PC-9 (cell line): ENCODE results near the gene ZNF337.

Experiments
- EZH2 ChIP-seq: fragments of 200-600 bp; sonication (generic); IDR thresholded peaks from 2 replicates; pipeline ENCODE4 v1.8.0; 2017; ENCODE audit warnings: antibody characterized with exemption, low read depth
- TF ChIP-seq, protein P1 (sequence below): fragments of 200-600 bp; sonication (generic); conservative IDR thresholded peaks from 2 replicates; pipeline ENCODE4 v1.6.1; 2017; ENCODE audit warnings: mixed run types, antibody characterized with exemption, mild to moderate bottlenecking, moderate library complexity

DNA sequence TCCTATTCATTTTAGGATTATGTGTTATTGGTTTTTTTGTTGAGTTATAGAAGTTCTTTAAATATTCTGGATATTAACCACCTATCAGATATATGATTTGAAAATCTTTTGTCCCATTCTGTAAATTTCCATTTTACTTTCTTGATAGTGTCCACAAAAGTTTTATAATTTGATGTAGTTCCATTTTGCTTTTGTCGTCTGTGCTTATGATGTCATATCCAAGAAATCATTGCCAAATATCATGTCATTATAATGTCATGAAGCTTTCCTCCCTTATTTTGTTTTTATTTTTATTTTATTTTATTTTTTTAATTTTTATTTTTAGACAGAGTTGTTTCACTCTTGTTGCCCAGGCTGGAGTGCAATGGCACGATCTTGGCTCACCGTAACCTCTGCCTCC lies 51.8 kb downstream of the ZNF337 start:
- TF ChIP-seq, protein P1, sequence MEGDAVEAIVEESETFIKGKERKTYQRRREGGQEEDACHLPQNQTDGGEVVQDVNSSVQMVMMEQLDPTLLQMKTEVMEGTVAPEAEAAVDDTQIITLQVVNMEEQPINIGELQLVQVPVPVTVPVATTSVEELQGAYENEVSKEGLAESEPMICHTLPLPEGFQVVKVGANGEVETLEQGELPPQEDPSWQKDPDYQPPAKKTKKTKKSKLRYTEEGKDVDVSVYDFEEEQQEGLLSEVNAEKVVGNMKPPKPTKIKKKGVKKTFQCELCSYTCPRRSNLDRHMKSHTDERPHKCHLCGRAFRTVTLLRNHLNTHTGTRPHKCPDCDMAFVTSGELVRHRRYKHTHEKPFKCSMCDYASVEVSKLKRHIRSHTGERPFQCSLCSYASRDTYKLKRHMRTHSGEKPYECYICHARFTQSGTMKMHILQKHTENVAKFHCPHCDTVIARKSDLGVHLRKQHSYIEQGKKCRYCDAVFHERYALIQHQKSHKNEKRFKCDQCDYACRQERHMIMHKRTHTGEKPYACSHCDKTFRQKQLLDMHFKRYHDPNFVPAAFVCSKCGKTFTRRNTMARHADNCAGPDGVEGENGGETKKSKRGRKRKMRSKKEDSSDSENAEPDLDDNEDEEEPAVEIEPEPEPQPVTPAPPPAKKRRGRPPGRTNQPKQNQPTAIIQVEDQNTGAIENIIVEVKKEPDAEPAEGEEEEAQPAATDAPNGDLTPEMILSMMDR = no peak
- no peak for TF ChIP-seq EZH2
